NCI-H2227 treated with DMSO at 0.1 percent for 48 hours (cell line): ENCODE results near the gene IL27RA.
"Not testable (repeated sequence)": the region's sequence is repeated elsewhere in the genome, so short reads cannot be mapped to it uniquely, and the experiment has no call there.

Experiments
- DNase-seq: peaks from one replicate; lab custom pipeline; 2025; lab: John Stamatoyannopoulos, UW

IL27RA gene

GRCh38 chr19:13999085-13999484, 32.5 kb upstream of the IL27RA start:
- DNase-seq, result no peak

- DNase-seq, result no peak
These were observed 30.7 kb upstream of the IL27RA start for GRCh38 chr19:14000691-14001375.

GRCh38 chr19:14002571-14003250, 28.9 kb upstream of the IL27RA start:
- DNase-seq, result no peak

GRCh38 chr19:14003251-14004055, 28.1 kb upstream of the IL27RA start:
- DNase-seq, result no peak

GRCh38 chr19:14004619-14005348, 26.8 kb upstream of the IL27RA start:
- no peak for DNase-seq

GRCh38 chr19:14005349-14006084, 26.0 kb upstream of the IL27RA start:
- peak; percentile 41 for DNase-seq

GRCh38 chr19:14006085-14006765, 25.3 kb upstream of the IL27RA start, which contains the start of gene RFX1:
RFX1 (minus strand) TSS chr19:14006320; CDS start chr19:13993843, 12,477 bp downstream.
- DNase-seq, result peak; percentile 95

- DNase-seq, result no peak
These were observed 24.6 kb upstream of the IL27RA start for GRCh38 chr19:14006766-14007562.

GRCh38 chr19:14012378-14012915, 19.1 kb upstream of the IL27RA start:
- DNase-seq, result no peak

- no peak for DNase-seq
These were observed 16.0 kb upstream of the IL27RA start for GRCh38 chr19:14015524-14016035.

GRCh38 chr19:14019100-14019499, 12.5 kb upstream of the IL27RA start:
- DNase-seq, result no peak

- not testable (repeated sequence) for DNase-seq
These were observed 11.8 kb upstream of the IL27RA start for GRCh38 chr19:14019739-14020138.

- DNase-seq, result no peak
These were observed 10.1 kb upstream of the IL27RA start for GRCh38 chr19:14021474-14021873.

GRCh38 chr19:14022469-14022868, 9.1 kb upstream of the IL27RA start:
- no peak for DNase-seq

GRCh38 chr19:14023404-14024235, 7.9 kb upstream of the IL27RA start:
- DNase-seq, result peak; percentile 23

GRCh38 chr19:14026652-14027192, 4.8 kb upstream of the IL27RA start:
- not testable (repeated sequence) for DNase-seq

GRCh38 chr19:14027856-14028450, 3.6 kb upstream of the IL27RA start, which contains the start of gene RLN3:
RLN3 (plus strand) TSS chr19:14028148; CDS start chr19:14028205, 57 bp downstream.
- DNase-seq, result no peak

GRCh38 chr19:14028901-14029300, 2.7 kb upstream of the IL27RA start:
- DNase-seq, result no peak
